Dendritic cell treated with granulocyte-macrophage colony-stimulating factor and Interleukin-4, amounts not matched to agents 40 ng/mL and 50 ng/mL, for 4 days (primary cell): ENCODE results near the gene ECE1.
"Not testable (repeated sequence)": the region's sequence is repeated elsewhere in the genome, so short reads cannot be mapped to it uniquely, and the experiment has no call there.

ENCODE experiments used
- H3K27ac Mint-ChIP-seq: one replicate; pipeline ENCODE4 v1.8.0; 2022; ENCODE audit warnings: mild to moderate bottlenecking, mixed read lengths
- H3K27me3 Mint-ChIP-seq: one replicate; pipeline ENCODE4 v1.8.0; 2022; ENCODE audit warnings: mild to moderate bottlenecking, mixed read lengths
- H3K36me3 Mint-ChIP-seq: one replicate; pipeline ENCODE4 v1.8.0; 2022; ENCODE audit warnings: low read depth, mixed read lengths
- H3K4me1 Mint-ChIP-seq: one replicate; pipeline ENCODE4 v1.8.0; 2022; ENCODE audit warnings: low read depth, mixed read lengths
- H3K4me3 Mint-ChIP-seq: one replicate; pipeline ENCODE4 v1.8.0; 2022; ENCODE audit warnings: mild to moderate bottlenecking, moderate library complexity, mixed read lengths
- H3K9me3 Mint-ChIP-seq: one replicate; pipeline ENCODE4 v1.8.0; 2022; ENCODE audit warnings: mixed read lengths
- intact Hi-C: fragments of 100-400 bp; cut with micrococcal nuclease; formaldehyde crosslinking; loops from one replicate; pipeline ENCODE4 v1.15.0; 2022

The ECE1 gene

GRCh38 chr1:21219674-21220073, 70.6 kb downstream of the ECE1 start:
- no peaks in the 10 kb centered on the region for H3K4me1 Mint-ChIP-seq
- H3K27ac Mint-ChIP-seq = no peak overlapping the region
- intact Hi-C loops = no loop called here
- no peak overlapping the region for H3K4me3 Mint-ChIP-seq
- H3K9me3 Mint-ChIP-seq = no peaks in the 10 kb centered on the region
- peaks cover 41% of the 10 kb centered on the region for H3K36me3 Mint-ChIP-seq
- peaks cover 2% of the 10 kb centered on the region for H3K27me3 Mint-ChIP-seq

DNA sequence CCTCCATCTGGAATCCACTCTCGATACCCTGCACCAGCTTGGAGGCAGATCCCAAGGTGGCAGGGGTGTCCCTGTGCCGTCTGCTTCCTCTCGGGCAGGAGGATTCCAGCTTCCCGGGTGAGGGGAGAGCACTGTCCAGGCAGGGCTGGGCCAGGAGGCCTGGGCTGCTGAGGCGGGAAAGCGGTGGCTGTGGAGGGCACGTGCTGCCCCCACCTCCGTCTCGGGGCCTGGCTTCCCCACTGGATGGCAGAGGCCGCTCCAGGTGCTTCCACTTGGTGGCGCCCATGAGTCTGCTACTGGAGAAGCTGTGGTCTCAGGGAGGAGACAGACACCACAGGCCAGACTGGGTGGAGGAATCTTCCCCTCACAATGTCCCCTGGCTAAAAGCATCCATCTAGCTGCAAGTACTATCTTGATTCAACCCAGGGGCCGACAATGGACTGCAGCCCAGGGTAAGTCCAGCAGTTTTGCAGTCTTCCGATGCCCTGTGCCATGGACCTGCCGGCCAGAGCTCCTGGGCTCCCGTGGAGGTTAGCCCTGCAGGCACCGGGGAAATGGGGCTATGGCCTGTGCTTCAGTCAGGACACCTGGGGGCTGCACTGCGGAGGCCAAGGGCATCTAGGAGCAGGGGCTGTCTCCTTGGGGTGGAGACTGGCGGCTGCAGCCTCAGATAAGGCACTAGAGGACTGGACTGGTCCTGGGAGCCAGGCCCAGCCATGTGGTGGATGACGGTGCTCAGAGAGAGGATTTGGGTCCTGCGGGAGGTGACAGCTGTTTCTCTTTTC, 72.3 kb downstream of the ECE1 start:
- H3K4me1 Mint-ChIP-seq = no peaks in the 10 kb centered on the region
- H3K27me3 Mint-ChIP-seq = peaks cover 4% of the 10 kb centered on the region
- H3K9me3 Mint-ChIP-seq = no peaks in the 10 kb centered on the region
- peaks cover 38% of the 10 kb centered on the region for H3K36me3 Mint-ChIP-seq
- intact Hi-C loops = no loop called here
- H3K27ac Mint-ChIP-seq = no peak overlapping the region
- no peak overlapping the region for H3K4me3 Mint-ChIP-seq

- intact Hi-C loops = no loop called here
- Mint-ChIP-seq H3K4me1 (peaks cover 4% of the 10 kb centered on the region), H3K27ac (no peak overlapping the region), H3K36me3 (peaks cover 34% of the 10 kb centered on the region), H3K27me3 (peaks cover 5% of the 10 kb centered on the region), H3K4me3 (no peak overlapping the region), H3K9me3 (no peaks in the 10 kb centered on the region)
Measured at GRCh38 chr1:21216835-21217811, 73.1 kb downstream of the ECE1 start.

DNA sequence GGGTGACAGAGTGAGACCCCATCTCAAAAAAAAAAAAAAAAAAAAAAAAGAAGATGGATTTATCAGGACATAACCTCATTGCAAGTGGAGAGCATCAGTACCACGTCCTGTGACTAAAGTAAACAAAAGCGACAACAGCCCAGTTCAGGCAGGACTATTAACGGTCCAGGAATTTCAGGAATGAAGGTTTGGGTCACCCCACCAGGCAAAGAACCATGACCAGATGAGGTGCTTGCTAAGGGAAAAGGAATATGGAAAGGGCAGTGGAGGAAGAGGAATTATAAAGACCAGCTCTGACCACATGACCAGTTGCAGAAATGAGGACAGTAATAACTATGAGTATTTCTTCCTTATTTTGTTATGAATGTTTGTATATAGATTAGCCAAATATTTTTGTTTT, 78.1 kb downstream of the ECE1 start:
- Mint-ChIP-seq H3K27ac (no peak overlapping the region), H3K27me3 (peaks cover 5% of the 10 kb centered on the region), H3K36me3 (no peaks in the 10 kb centered on the region), H3K9me3 (no peaks in the 10 kb centered on the region), H3K4me3 (no peak overlapping the region), H3K4me1 (peaks cover 6% of the 10 kb centered on the region)
- intact Hi-C loops = no loop called here

- H3K4me3 Mint-ChIP-seq, intact Hi-C loops, H3K9me3 Mint-ChIP-seq, H3K36me3 Mint-ChIP-seq, H3K27me3 Mint-ChIP-seq, H3K4me1 Mint-ChIP-seq, H3K27ac Mint-ChIP-seq: not testable (repeated sequence)
Measured at GRCh38 chr1:21208137-21208700, 82.0 kb downstream of the ECE1 start.

DNA sequence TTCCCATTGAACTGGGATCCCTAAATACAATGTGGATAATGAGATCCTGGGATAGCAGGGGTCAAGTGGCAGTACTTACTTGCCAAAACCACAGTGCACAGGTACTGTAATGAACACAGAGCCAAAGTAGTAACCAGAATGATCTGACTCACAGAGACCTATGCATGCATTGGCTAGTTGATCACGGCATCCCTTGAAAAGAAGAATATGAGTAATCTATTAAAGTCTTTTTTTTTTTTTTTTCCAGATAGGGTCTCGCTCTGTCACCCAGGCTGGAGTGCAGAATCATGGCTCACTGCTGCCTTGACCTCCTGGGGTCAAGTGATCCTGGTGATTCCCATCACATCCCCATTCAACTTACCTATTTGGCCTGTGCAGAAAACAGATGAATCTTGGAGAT, 84.1 kb downstream of the ECE1 start:
- Mint-ChIP-seq H3K36me3 (no peaks in the 10 kb centered on the region), H3K4me3 (no peak overlapping the region), H3K27me3 (no peaks in the 10 kb centered on the region), H3K27ac (no peak overlapping the region), H3K4me1 (no peaks in the 10 kb centered on the region), H3K9me3 (no peaks in the 10 kb centered on the region)
- intact Hi-C loops = no loop called here

GRCh38 chr1:21205416-21205815, 84.8 kb downstream of the ECE1 start:
- no peak overlapping the region for H3K4me3 Mint-ChIP-seq
- H3K27me3 Mint-ChIP-seq = no peaks in the 10 kb centered on the region
- no peaks in the 10 kb centered on the region for H3K4me1 Mint-ChIP-seq
- no peaks in the 10 kb centered on the region for H3K36me3 Mint-ChIP-seq
- no peaks in the 10 kb centered on the region for H3K9me3 Mint-ChIP-seq
- H3K27ac Mint-ChIP-seq = no peak overlapping the region
- intact Hi-C loops = no loop called here

- no peaks in the 10 kb centered on the region for H3K4me1 Mint-ChIP-seq
- H3K4me3 Mint-ChIP-seq = no peak overlapping the region
Measured at GRCh38 chr1:21201650-21202049, 88.6 kb downstream of the ECE1 start.

DNA sequence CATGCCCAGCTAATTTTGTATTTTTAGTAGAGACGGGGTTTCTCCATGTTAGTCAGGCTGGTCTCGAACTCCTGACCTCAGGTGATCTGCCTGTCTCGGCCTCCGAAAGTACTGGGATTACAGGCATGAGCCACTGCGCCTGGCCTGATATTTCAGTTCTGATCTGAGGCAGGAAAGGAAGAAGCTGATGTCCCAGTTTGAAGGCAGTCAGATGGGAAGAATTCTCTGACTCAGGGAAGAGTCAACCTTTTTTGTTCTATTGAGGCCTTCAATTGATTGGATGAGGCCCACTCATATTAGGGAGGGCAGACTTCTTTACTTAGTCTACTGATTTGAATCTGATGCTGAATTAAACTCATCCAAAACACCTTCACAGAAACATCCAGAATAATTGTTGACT, 89.0 kb downstream of the ECE1 start:
- intact Hi-C loops = not testable (repeated sequence)

More at GRCh38 chr1:21201650-21202049, 88.6 kb downstream of the ECE1 start:
- no peaks in the 10 kb centered on the region for H3K27me3 Mint-ChIP-seq
- intact Hi-C loops = no loop called here
- H3K9me3 Mint-ChIP-seq = no peaks in the 10 kb centered on the region
- H3K36me3 Mint-ChIP-seq = no peaks in the 10 kb centered on the region
- H3K27ac Mint-ChIP-seq = no peak overlapping the region

GRCh38 chr1:21200767-21201166, 89.5 kb downstream of the ECE1 start:
- peaks cover 3% of the 10 kb centered on the region for H3K27me3 Mint-ChIP-seq
- no peak overlapping the region for H3K4me3 Mint-ChIP-seq
- H3K27ac Mint-ChIP-seq = no peak overlapping the region
- no peaks in the 10 kb centered on the region for H3K36me3 Mint-ChIP-seq
- H3K4me1 Mint-ChIP-seq = no peaks in the 10 kb centered on the region
- intact Hi-C loops = no loop called here
- H3K9me3 Mint-ChIP-seq = no peaks in the 10 kb centered on the region

More for the DNA sequence above, 89.0 kb downstream of the ECE1 start:
- H3K27ac Mint-ChIP-seq, H3K4me1 Mint-ChIP-seq, H3K9me3 Mint-ChIP-seq, H3K36me3 Mint-ChIP-seq, H3K4me3 Mint-ChIP-seq, H3K27me3 Mint-ChIP-seq: not testable (repeated sequence)

- H3K27me3 Mint-ChIP-seq = peaks cover 3% of the 10 kb centered on the region
- no peak overlapping the region for H3K27ac Mint-ChIP-seq
- peaks cover 5% of the 10 kb centered on the region for H3K4me1 Mint-ChIP-seq
- no peaks in the 10 kb centered on the region for H3K36me3 Mint-ChIP-seq
- no peak overlapping the region for H3K4me3 Mint-ChIP-seq
- intact Hi-C loops = loop anchor here (5.0 to 10.0 kb wide), 3 partner anchors 64 to 504 kb away; no protein-coding TSS in a partner anchor
- H3K9me3 Mint-ChIP-seq = no peaks in the 10 kb centered on the region
Measured at GRCh38 chr1:21198929-21199328, 91.3 kb downstream of the ECE1 start.

DNA sequence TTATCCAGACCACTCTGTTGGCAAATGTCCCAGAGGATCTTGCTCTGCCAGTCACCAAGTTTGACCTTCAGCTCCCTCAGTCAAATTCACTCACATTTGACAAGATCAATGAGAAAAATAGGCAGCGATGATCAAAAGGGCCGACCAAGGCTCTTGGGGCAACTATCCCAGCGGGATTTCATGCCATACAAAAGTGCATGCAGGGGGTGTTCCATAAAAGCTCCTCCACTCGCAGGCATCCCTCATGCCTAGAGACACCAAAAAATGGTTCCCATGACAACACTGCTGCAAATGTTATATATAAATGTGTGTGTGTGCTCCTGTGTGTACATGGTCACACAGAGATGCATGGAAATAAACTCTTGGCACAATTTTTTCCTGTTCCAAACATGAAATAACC, 97.4 kb downstream of the ECE1 start:
- H3K4me3 Mint-ChIP-seq = no peak overlapping the region
- no peaks in the 10 kb centered on the region for H3K9me3 Mint-ChIP-seq
- H3K36me3 Mint-ChIP-seq = no peaks in the 10 kb centered on the region
- peaks cover 22% of the 10 kb centered on the region for H3K4me1 Mint-ChIP-seq
- no peak overlapping the region for H3K27ac Mint-ChIP-seq
- peaks cover 18% of the 10 kb centered on the region for H3K27me3 Mint-ChIP-seq
- intact Hi-C loops = loop anchor here (10.0 kb wide), 2 partner anchors 58 to 498 kb away; no protein-coding TSS in a partner anchor

GRCh38 chr1:21192284-21192683, 98.0 kb downstream of the ECE1 start:
- Mint-ChIP-seq H3K4me3 (no peak overlapping the region), H3K27ac (no peak overlapping the region), H3K4me1 (peaks cover 22% of the 10 kb centered on the region), H3K36me3 (no peaks in the 10 kb centered on the region), H3K9me3 (no peaks in the 10 kb centered on the region), H3K27me3 (peaks cover 18% of the 10 kb centered on the region)
- intact Hi-C loops = loop anchor here (10.0 kb wide), 2 partner anchors 57 to 497 kb away; no protein-coding TSS in a partner anchor

- Mint-ChIP-seq H3K4me1 (peaks cover 22% of the 10 kb centered on the region), H3K27ac (peak overlapping the region; percentile 72), H3K27me3 (peaks cover 15% of the 10 kb centered on the region)
- intact Hi-C loops = loop anchor here (10.0 kb wide), 2 partner anchors 56 to 496 kb away; no protein-coding TSS in a partner anchor
- H3K4me3 Mint-ChIP-seq, H3K36me3 Mint-ChIP-seq, H3K9me3 Mint-ChIP-seq: not testable (repeated sequence)
Measured at GRCh38 chr1:21190771-21191170, 99.5 kb downstream of the ECE1 start.
